Measurements from ENCODE around the gene TPCN2. TPM values are rescaled to one million over a fixed set of nuclear protein-coding genes. Genes with fewer than 3 reads are reported as not detected.

TPCN2 gene
- polyA plus RNA-seq, 3 donors = 29.3 to 52.8 (median 31.5) TPM

GRCh38 chr11:69122326-69122629 lies 73.5 kb downstream of the TPCN2 start:
- WGBS (ENCODE audit: insufficient coverage) = 97% methylated on average over 9 of the region's 9 CpGs
- Histone ChIP-seq H3K27ac (ENCODE audit: low read depth in 1 of 2, low read length in 2 of 2) (no peak overlapping the region), H3K27me3 (ENCODE audit: control insufficient read depth in 2 of 2, insufficient read depth in 2 of 2, low read length in 2 of 2) (no peaks in the 10 kb centered on the region), H3K9ac (ENCODE audit: insufficient read depth, low read length, poor library complexity, severe bottlenecking) (no peak overlapping the region), H3K79me2 (ENCODE audit: insufficient read depth, low read length) (no peaks in the 10 kb centered on the region), H3K36me3 (replicated peaks in 1 of 2; ENCODE audit: control insufficient read depth in 1 of 2, insufficient read depth in 2 of 2, low read length in 2 of 2) (no peaks in the 10 kb centered on the region), H2AFZ (ENCODE audit: insufficient read depth, low read depth, low read length, poor library complexity, severe bottlenecking) (no peak overlapping the region), H3K4me2 (replicated peaks; ENCODE audit: extremely low read depth, low read length, poor library complexity, severe bottlenecking) (no peak overlapping the region), H3K4me1 (ENCODE audit: control insufficient read depth in 1 of 2, insufficient read depth in 2 of 2, low read length in 2 of 2) (no peaks in the 10 kb centered on the region), H3K4me3 (replicated peaks in 1 of 3; ENCODE audit: low read depth in 2 of 3, low read length in 3 of 3) (no peak overlapping the region), H4K20me1 (ENCODE audit: insufficient read depth, low read length) (no peaks in the 10 kb centered on the region), H3K9me3 (replicated peaks in 1 of 2; ENCODE audit: control insufficient read depth in 1 of 2, insufficient read depth in 1 of 2, low read length in 2 of 2) (peaks cover 0 to under 1% of the 10 kb centered on the region in 2 donors)
- Mint-ChIP-seq H3K27ac (no peak overlapping the region), H3K4me1 (peaks cover 5% of the 10 kb centered on the region), H3K4me3 (peak overlapping the region in 1 of 2 donors; percentile 26), H3K27me3 (ENCODE audit: low read depth in 3 of 3) (peaks cover 0 to 10% (median 2%) of the 10 kb centered on the region in 3 donors), H3K36me3 (no peaks in the 10 kb centered on the region), H3K9me3 (peaks cover 0 to 8% (median 3%) of the 10 kb centered on the region in 7 donors)
- DNase-seq = no peak
- no peak for TF ChIP-seq CTCF (IDR thresholded peaks at IDR 0.05)
- intact Hi-C loops (cut with micrococcal nuclease) = no loop called here

DNA sequence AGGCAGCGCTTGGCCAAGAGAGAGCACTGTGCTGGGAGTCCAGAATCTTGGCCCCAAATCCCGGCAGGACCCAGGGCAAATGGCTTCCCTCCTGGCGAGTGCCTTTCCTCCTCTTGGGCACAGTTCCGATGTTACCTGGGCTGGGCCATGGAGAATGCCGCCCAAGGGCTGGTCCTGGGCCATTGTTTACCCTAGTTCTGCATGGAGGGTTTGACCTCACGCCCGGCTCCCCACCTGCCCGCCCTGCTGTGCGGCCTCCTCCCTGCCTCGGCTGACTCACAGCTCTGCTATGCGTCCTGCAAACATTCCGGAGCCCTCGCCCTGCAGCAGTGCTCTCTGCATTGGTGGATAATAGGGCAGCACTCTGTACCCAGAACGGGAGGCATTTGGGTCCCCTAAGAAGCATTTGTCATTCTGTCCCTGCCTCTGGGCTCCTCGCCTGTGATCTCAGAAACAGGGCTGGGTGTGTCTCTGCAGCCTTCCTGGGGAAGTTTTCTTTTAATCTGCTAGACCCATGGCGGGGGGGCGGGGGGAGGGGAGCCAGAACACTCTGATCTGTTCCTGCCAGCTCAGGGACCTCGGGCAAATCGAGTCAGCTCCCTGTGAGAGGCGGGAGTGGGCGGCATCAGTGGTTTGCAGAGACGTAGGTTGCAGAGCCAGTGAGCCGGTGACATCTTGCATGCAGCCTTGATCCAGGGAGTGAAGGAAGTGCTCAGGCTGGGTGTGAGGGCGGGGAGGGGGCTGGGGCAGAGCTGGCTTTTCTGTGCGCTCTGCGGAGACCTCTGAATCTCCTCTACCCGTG lies 74.1 kb downstream of the TPCN2 start:
- Mint-ChIP-seq H3K27me3 (ENCODE audit: low read depth in 3 of 3) (peaks cover 0 to 10% (median 0%) of the 10 kb centered on the region in 3 donors), H3K4me3 (peak overlapping the region in 1 of 2 donors; percentile 26), H3K36me3 (no peaks in the 10 kb centered on the region), H3K27ac (no peak overlapping the region), H3K9me3 (peaks cover 0 to 14% (median 8%) of the 10 kb centered on the region in 7 donors), H3K4me1 (peaks cover 5% of the 10 kb centered on the region)
- no peak overlapping the region for H3K27ac ChIP-seq (ENCODE audit: low read depth in 1 of 2, low read length in 2 of 2)
- WGBS (ENCODE audit: insufficient coverage) = 43% methylated on average over 20 of the region's 27 CpGs
- peak overlapping the region; percentile 10 for H3K4me2 ChIP-seq (replicated peaks; ENCODE audit: extremely low read depth, low read length, poor library complexity, severe bottlenecking)
- intact Hi-C loops (cut with micrococcal nuclease) = no loop called here
- no peaks in the 10 kb centered on the region for H3K27me3 ChIP-seq (ENCODE audit: control insufficient read depth in 2 of 2, insufficient read depth in 2 of 2, low read length in 2 of 2)
- H3K79me2 ChIP-seq (ENCODE audit: insufficient read depth, low read length) = no peaks in the 10 kb centered on the region
- no peaks in the 10 kb centered on the region for H3K4me1 ChIP-seq (ENCODE audit: control insufficient read depth in 1 of 2, insufficient read depth in 2 of 2, low read length in 2 of 2)
- H3K9me3 ChIP-seq (replicated peaks in 1 of 2; ENCODE audit: control insufficient read depth in 1 of 2, insufficient read depth in 1 of 2, low read length in 2 of 2) = peaks cover 0 to 4% of the 10 kb centered on the region in 2 donors
- no peak overlapping the region for H3K4me3 ChIP-seq (replicated peaks in 1 of 3; ENCODE audit: low read depth in 2 of 3, low read length in 3 of 3)
- no peak overlapping the region for H2AFZ ChIP-seq (ENCODE audit: insufficient read depth, low read depth, low read length, poor library complexity, severe bottlenecking)
- TF ChIP-seq CTCF (IDR thresholded peaks at IDR 0.05) = no peak
- H4K20me1 ChIP-seq (ENCODE audit: insufficient read depth, low read length) = no peaks in the 10 kb centered on the region
- DNase-seq = no peak
- H3K9ac ChIP-seq (ENCODE audit: insufficient read depth, low read length, poor library complexity, severe bottlenecking) = no peak overlapping the region
- no peaks in the 10 kb centered on the region for H3K36me3 ChIP-seq (replicated peaks in 1 of 2; ENCODE audit: control insufficient read depth in 1 of 2, insufficient read depth in 2 of 2, low read length in 2 of 2)
